Skin epidermis (tissue), 12 donors: ENCODE measurements around the gene NBEAL2.

Experiments used
- H3K27ac ChIP-seq, 21 experiments: fragments of 200-600 bp; sonication (generic) in 11 of 21; one replicate each; pipeline ENCODE4 v1.5.0; 2020; ENCODE audit warnings: mild to moderate bottlenecking in 3 of 21, inconsistent platforms in 2 of 21, moderate library complexity in 2 of 21
- H3K4me3 ChIP-seq, 7 experiments: fragments of 200-600 bp; sonication (generic) in 2 of 7; one replicate each; pipeline ENCODE4 v1.5.0; 2020; ENCODE audit warnings: inconsistent platforms in 2 of 7, mild to moderate bottlenecking in 2 of 7, moderate library complexity in 1 of 7

Gene NBEAL2

DNA sequence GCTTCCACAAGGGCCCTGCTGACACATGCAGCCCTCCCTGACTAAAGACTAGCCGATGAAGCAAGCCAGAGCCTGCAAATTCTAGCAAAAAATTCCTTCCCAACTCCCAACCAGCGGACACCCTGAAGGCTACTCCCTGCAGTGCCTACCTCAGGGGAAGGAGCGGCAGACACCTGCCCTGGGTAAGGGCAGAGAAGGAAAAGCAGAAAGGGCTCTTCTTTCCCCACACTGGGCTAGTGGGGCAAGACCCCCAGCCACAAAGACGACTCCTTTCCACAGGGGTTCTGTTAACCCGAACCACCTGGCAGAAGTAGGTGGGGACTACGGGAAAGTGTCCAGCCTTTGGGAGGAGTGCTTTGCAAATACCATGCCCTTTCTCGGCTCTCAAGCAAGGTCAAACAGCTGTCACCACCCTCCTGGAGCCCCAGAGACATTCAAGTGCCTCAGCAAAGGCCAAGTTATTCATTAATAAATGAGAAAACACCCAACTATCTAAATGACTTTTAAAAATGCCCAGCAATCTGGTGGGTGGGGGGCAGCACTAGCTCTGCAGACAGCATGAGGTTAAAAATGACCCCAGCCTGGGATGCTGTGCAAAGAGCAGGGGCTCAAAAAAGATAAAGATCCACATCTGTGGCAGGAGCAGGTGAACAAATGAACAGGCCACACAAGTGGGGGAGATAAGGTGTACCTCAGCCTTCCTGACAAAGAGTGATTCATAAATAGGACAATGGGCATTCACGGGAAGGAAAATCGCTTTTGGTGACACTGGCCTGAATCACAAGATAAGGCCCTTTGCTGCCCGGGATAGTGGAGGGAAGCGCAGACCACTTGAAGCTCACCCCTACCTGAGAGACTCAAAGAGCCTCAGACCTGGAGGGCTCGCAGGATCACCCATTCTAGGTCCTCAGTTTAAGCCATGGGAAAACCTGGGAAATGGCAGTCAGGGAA, 36.0 kb upstream of the NBEAL2 start:
- no peak overlapping the region for H3K4me3 ChIP-seq
- peak overlapping the region in 17 of 21 experiments; percentile 6 to 87 (median 54) for H3K27ac ChIP-seq

DNA sequence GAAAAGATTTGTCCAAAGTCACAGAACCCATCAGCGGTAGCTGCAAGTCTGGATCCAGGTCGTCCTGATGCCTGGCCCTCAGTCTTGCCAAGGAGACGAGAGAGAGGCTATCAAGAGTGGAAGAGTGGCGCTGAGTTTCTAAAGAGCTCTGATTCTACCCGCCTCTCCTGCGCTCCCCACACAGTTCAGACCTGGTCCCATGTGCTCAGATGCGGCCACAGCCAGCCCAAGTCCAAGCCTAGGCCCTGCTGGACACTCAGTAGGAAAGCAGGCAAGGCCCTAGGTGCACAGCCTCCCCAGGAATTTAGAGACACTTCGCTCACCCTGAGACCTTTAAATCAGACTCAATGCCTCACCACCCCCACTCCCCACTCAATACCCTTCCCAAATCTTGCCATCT, 35.3 kb upstream of the NBEAL2 start:
- peak overlapping the region in 13 of 21 experiments; percentile 6 to 87 (median 73) for H3K27ac ChIP-seq
- H3K4me3 ChIP-seq = no peak overlapping the region

DNA sequence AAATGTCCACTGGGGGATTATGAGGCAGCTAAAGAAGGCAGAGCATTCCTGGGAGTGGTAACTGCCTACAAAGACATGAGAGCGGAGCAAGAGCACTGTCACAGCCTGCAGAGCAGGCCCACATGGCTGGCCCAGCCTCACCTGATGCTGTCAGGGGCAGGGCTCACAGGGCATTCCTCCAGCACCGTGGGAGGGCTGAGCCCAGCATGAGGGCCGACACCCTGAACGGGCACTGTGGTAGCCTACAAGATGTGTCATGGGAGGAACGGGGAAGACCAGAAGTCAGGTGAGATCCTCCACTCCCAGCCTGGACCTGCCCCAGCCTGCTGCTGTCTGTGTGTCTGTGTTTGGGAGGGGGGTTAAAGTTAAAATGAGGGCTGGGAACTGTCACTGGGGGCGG, 33.0 kb upstream of the NBEAL2 start:
- Histone ChIP-seq H3K4me3 (no peak overlapping the region), H3K27ac (peak overlapping the region in 20 of 21 experiments; percentile 62 to 89 (median 80))

GRCh38 chr3:46946856-46947545, 32.5 kb upstream of the NBEAL2 start:
- Histone ChIP-seq H3K4me3 (no peak overlapping the region), H3K27ac (peak overlapping the region; percentile 3 to 89 (median 80))

GRCh38 chr3:46947546-46947901, 31.9 kb upstream of the NBEAL2 start:
- peak overlapping the region; percentile 3 to 89 (median 80) for H3K27ac ChIP-seq
- H3K4me3 ChIP-seq = no peak overlapping the region

DNA sequence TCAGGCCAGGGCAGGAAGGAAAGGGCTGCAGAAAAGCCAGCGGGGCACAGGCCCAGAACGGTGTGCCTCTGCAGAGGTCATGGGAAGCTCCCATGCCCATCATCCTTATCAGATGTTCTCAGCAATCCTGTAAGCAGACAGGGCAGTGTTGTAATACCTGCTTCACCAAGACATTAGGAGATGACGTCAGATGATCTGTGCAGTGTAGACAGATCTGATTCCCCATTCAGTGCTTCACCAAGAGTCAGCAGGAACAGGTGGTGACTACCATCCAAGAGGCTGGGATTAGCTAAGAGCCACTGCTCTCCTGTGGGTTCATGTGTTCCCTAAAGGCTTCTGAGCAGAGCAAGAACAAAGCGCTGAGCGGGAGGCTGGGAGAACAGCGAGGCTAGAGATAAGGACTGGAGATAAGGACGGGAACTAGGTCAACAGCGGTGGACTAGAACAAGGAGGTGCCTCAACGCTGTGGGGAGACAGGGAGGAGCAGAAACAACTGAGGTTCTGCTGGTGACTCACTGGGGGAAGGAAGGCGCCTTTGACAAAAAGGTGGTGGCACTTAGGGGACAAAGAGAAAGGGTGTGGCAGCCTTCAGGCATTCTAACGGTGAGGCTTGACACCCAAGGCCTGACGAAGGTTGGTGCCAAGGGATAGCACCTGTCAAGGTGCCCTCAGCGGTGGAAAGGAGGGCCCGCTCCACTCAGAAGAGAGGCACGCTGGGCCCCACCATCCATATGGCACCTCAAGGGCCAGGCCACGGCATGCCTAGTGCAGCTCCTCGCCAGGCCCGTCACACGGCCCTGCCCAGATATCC, 31.3 kb upstream of the NBEAL2 start:
- Histone ChIP-seq H3K4me3 (no peak overlapping the region), H3K27ac (peak overlapping the region in 20 of 21 experiments; percentile 19 to 89 (median 80))

DNA sequence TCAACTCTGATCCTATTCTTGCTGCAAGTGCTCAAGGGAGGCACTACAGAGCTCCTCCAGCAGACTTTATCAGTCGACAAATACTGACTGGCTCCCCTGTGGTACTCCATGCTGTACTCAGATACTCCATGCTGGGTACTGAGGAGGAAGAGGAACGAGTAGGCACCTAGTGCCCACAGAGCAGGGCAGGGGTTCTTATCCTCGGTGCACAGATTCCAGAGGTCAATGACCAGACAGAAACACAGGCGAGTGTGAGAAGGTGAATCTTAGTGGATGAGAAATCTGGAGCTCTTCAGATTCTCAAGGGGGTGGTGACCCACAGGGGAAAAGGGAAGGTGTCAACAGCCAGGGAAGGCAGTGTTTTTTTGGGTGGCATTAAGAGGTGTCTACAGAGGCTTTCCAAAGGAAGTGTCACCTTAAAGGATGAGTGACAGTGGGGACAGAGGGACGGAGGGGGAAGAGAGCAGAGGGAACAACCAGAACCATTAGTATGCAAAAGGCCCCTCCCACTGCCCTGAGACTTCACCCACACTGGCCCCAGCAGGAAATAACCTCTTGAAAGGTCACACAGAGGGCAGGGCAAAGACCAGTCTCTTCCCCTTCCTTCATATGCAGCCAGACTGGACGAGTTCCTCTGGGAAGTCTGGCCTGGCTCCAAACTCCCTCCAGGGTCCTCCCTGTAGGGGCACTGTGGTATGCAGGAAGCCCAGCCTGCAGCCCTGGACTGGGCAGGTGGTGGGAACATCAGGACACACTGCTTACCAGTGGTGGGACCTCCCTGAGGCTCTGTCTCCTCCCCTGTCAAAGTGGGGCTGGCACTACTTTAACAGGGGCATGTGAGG, 30.4 kb upstream of the NBEAL2 start:
- no peak overlapping the region for H3K4me3 ChIP-seq
- H3K27ac ChIP-seq = peak overlapping the region; percentile 19 to 89 (median 80)

GRCh38 chr3:46950177-46950576, 29.3 kb upstream of the NBEAL2 start:
- H3K27ac ChIP-seq = peak overlapping the region in 3 of 21 experiments; percentile 21 to 80 (median 65)

DNA sequence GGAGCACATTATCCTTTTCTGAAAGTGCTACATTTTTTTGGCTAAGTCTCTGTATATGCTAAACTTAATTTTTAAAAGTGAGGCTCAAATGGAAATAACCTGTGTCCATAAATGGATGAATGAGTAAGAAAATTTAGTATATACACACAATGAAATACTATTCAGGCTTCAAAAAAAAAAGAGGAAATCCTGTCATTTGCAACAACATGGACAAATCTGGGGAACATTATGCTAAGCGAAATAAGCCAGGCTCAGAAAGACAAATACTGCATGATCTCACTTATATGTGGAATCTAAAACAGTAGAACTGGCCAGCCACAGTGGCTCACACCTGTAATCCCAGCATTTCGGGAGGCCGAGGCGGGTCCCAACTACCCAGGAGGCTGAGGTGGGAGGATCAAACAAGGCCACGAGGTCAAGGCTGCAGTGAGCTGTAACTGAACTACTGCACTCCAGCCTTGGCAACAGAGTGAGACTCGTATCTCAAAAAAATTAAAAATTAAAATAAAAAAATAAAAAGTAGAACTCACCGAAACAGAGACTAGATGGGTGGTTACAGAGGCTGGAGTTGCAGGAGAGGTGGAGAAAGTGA, 28.7 kb upstream of the NBEAL2 start:
- Histone ChIP-seq H3K4me3 (no peak overlapping the region), H3K27ac (no peak overlapping the region)

More at GRCh38 chr3:46950177-46950576, 29.3 kb upstream of the NBEAL2 start:
- H3K4me3 ChIP-seq = no peak overlapping the region

DNA sequence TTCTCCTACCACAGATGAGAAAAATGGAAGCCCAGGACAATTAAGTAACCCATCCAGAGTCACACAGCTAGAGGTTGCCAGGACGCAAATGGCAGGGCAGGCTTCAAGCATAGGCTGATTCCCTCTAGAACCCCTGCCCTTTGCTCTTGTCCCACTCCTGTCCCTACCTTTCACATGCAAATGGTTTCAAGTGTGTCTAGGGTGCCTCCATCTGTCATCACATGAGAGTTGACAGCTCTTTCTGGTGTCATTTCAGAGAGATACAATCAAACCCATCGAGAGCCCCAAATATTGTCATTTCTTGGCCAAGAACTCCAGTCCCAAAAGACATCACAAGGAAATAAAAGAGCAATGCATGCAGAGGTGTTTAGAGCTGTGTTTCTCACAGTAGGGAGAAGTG, 26.7 kb upstream of the NBEAL2 start:
- Histone ChIP-seq H3K27ac (peak overlapping the region in 7 of 21 experiments; percentile 9 to 77 (median 22)), H3K4me3 (no peak overlapping the region)

- Histone ChIP-seq H3K27ac (peak overlapping the region in 13 of 21 experiments; percentile 8 to 77 (median 44)), H3K4me3 (no peak overlapping the region)
Observed at GRCh38 chr3:46953234-46954010, 26.0 kb upstream of the NBEAL2 start.

GRCh38 chr3:46954178-46954577, 25.3 kb upstream of the NBEAL2 start:
- no peak overlapping the region for H3K4me3 ChIP-seq
- H3K27ac ChIP-seq = peak overlapping the region in 14 of 21 experiments; percentile 8 to 77 (median 44)

DNA sequence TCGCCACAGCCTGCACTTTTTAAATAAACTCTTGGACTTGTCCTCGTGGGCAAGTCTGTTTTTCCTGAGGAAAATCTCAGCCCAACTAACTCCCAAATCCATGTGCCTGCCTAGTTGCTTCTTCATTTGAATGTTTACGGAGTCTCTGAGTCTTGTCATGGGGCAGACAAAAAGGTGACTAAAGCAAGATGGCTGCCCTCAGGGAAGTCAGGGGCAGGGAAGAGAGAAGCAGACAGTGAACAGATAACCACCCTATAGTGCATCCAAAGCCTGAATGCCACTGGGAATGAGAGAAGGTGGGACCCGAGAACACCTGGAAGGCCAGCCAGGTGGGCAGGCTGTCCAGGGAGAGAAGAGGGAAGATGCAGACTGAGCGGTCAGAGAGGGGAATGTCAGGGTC, 24.3 kb upstream of the NBEAL2 start:
- Histone ChIP-seq H3K4me3 (no peak overlapping the region), H3K27ac (peak overlapping the region in 12 of 21 experiments; percentile 5 to 77 (median 56))

GRCh38 chr3:46955801-46956259, 23.6 kb upstream of the NBEAL2 start:
- no peak overlapping the region for H3K4me3 ChIP-seq
- peak overlapping the region in 13 of 21 experiments; percentile 5 to 77 (median 54) for H3K27ac ChIP-seq

DNA sequence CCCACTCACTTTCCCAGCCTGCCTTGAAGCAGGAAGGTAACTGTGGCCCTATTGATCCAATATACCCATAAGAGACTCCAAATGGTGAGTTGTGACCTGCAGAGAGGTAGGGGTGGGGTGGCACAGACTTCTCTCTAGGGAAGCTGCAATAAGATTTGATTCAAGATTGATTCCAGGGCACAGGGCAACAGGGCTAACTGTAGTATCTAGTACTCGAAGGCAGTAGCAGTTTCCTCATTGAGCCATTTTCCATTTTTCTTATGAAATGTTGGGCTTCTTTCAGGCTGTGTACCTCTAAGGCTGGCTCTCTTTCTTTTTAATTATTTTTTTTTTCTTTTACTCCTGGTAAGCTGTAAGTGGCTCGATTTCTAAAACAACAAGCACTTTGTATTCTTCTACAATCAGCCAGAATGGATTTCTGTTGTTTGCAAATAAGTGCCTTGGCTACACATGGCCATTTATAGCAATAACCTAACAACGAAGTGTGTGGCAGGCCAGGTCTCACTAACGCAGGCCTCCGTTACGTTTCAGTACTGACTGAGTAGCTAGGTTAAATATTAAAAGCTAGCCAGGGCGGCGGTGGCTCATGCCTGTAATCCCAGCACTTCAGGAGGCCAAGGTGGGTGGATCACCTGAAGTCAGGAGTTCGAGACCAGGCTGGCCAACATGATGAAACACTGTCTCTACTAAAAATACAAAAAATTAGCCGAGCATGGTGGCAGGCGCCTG, 22.2 kb upstream of the NBEAL2 start:
- peak overlapping the region in 7 of 21 experiments; percentile 1 to 75 (median 30) for H3K27ac ChIP-seq
- H3K4me3 ChIP-seq = no peak overlapping the region

- H3K27ac ChIP-seq = peak overlapping the region in 17 of 21 experiments; percentile 19 to 84 (median 67)
- H3K4me3 ChIP-seq = no peak overlapping the region
Observed at GRCh38 chr3:46958467-46959160, 20.9 kb upstream of the NBEAL2 start.
